ENCODE results near the gene GLDN.

The GLDN gene

GRCh38 chr15:51356147-51356546 is 14.7 kb downstream of the GLDN start:
- DNase-seq (ENCODE audit: low read depth, low spot score): no peak

- no peak for DNase-seq (ENCODE audit: low read depth, low spot score)
Measured at GRCh38 chr15:51356983-51357382, 15.5 kb downstream of the GLDN start.

GRCh38 chr15:51359981-51360380 is 18.5 kb downstream of the GLDN start:
- DNase-seq (ENCODE audit: low read depth, low spot score): no peak

GRCh38 chr15:51363383-51363782 is 21.9 kb downstream of the GLDN start:
- DNase-seq (ENCODE audit: low read depth, low spot score): no peak

GRCh38 chr15:51365417-51365816 is 24.0 kb downstream of the GLDN start:
- DNase-seq (ENCODE audit: low read depth, low spot score): no peak

GRCh38 chr15:51366071-51366470 is 24.6 kb downstream of the GLDN start:
- DNase-seq (ENCODE audit: low read depth, low spot score): no peak

GRCh38 chr15:51366920-51367319 is 25.5 kb downstream of the GLDN start:
- no peak for DNase-seq (ENCODE audit: low read depth, low spot score)

- no peak for DNase-seq (ENCODE audit: low read depth, low spot score)
Measured at GRCh38 chr15:51367322-51367976, 26.0 kb downstream of the GLDN start.

GRCh38 chr15:51368307-51368706 is 26.9 kb downstream of the GLDN start:
- DNase-seq (ENCODE audit: low read depth, low spot score): no peak

GRCh38 chr15:51368751-51369450 is 27.4 kb downstream of the GLDN start:
- no peak for DNase-seq (ENCODE audit: low read depth, low spot score)

GRCh38 chr15:51369451-51369761 is 28.0 kb downstream of the GLDN start:
- no peak for DNase-seq (ENCODE audit: low read depth, low spot score)

GRCh38 chr15:51371266-51371665 is 29.8 kb downstream of the GLDN start:
- DNase-seq (ENCODE audit: low read depth, low spot score): no peak

- no peak for DNase-seq (ENCODE audit: low read depth, low spot score)
Measured at GRCh38 chr15:51374131-51374530, 32.7 kb downstream of the GLDN start.

- DNase-seq (ENCODE audit: low read depth, low spot score): no peak
Measured at GRCh38 chr15:51375966-51376640, 34.6 kb downstream of the GLDN start.

GRCh38 chr15:51377038-51377786 is 35.8 kb downstream of the GLDN start:
- no peak for DNase-seq (ENCODE audit: low read depth, low spot score)

- DNase-seq (ENCODE audit: low read depth, low spot score): no peak
Measured at GRCh38 chr15:51378406-51378805, 37.0 kb downstream of the GLDN start.

GRCh38 chr15:51379390-51379789 is 37.9 kb downstream of the GLDN start:
- no peak for DNase-seq (ENCODE audit: low read depth, low spot score)

GRCh38 chr15:51380999-51381806 is 39.7 kb downstream of the GLDN start:
- no peak for DNase-seq (ENCODE audit: low read depth, low spot score)

GRCh38 chr15:51382787-51383186 is 41.3 kb downstream of the GLDN start:
- no peak for DNase-seq (ENCODE audit: low read depth, low spot score)

GRCh38 chr15:51386029-51386428 is 44.6 kb downstream of the GLDN start:
- DNase-seq (ENCODE audit: low read depth, low spot score): no peak

- no peak for DNase-seq (ENCODE audit: low read depth, low spot score)
Measured at GRCh38 chr15:51386486-51386885, 45.0 kb downstream of the GLDN start.
